Activated CD8-positive, alpha-beta T cell treated with anti-CD3 and anti-CD28 coated beads for 36 hours (primary cell): Measurements from ENCODE around the gene PROSER2. TPM values are rescaled to one million over a fixed set of nuclear protein-coding genes. Genes with fewer than 3 reads are reported as not detected.

Source experiments
- ATAC-seq: fragments of 200-7000 bp; cut with Tn5 transposase; one replicate; pipeline ENCODE4 v1.10.0; 2021; ENCODE audit warnings: mild to moderate bottlenecking, moderate library complexity
- CTCF ChIA-PET: fragments of 350-600 bp; sonication (Branson Sonifier 250); formaldehyde crosslinking; loops from one replicate; lab custom pipeline; 2021; ENCODE audit warnings: antibody characterized with exemption; lab: Charles Lee
- POLR2A ChIA-PET: fragments of 350-600 bp; sonication (Branson Sonifier 250); formaldehyde crosslinking; loops from one replicate; lab custom pipeline; 2021; ENCODE audit warnings: antibody characterized with exemption; lab: Charles Lee
- DNase-seq: peaks from one replicate; pipeline ENCODE4 v3.0.0-alpha.2; 2020
- H3K27ac Mint-ChIP-seq: one replicate; pipeline ENCODE4 v1.8.0; 2021; ENCODE audit warnings: mild to moderate bottlenecking, mixed read lengths
- H3K27me3 Mint-ChIP-seq: one replicate; pipeline ENCODE4 v1.8.0; 2021; ENCODE audit warnings: mixed read lengths
- H3K36me3 Mint-ChIP-seq: one replicate; pipeline ENCODE4 v1.8.0; 2021; ENCODE audit warnings: low read depth, mixed read lengths
- H3K4me1 Mint-ChIP-seq: one replicate; pipeline ENCODE4 v1.8.0; 2021; ENCODE audit warnings: low read depth, mixed read lengths
- H3K4me3 Mint-ChIP-seq: one replicate; pipeline ENCODE4 v1.8.0; 2021; ENCODE audit warnings: mild to moderate bottlenecking, moderate library complexity, mixed read lengths
- H3K9me3 Mint-ChIP-seq: one replicate; pipeline ENCODE4 v1.8.0; 2021; ENCODE audit warnings: mixed read lengths
- intact Hi-C: fragments of 100-400 bp; cut with micrococcal nuclease; formaldehyde crosslinking; loops from one replicate; pipeline ENCODE4 v1.10.0; 2022
- total RNA-seq, 2 experiments: library from RNA; stranded (reverse); gene quantifications; one replicate each; pipeline ENCODE4 v1.2.3, GENCODE V29; 2021
- TF ChIP-seq, protein P1 (sequence below): fragments of 200-600 bp; IDR thresholded peaks from one replicate; pipeline ENCODE4 v1.8.0; 2022; ENCODE audit warnings: antibody characterized with exemption, mild to moderate bottlenecking

PROSER2 gene
- total RNA-seq, 2 experiments from 2014 or later = 1.1 to 1.7 TPM

DNA sequence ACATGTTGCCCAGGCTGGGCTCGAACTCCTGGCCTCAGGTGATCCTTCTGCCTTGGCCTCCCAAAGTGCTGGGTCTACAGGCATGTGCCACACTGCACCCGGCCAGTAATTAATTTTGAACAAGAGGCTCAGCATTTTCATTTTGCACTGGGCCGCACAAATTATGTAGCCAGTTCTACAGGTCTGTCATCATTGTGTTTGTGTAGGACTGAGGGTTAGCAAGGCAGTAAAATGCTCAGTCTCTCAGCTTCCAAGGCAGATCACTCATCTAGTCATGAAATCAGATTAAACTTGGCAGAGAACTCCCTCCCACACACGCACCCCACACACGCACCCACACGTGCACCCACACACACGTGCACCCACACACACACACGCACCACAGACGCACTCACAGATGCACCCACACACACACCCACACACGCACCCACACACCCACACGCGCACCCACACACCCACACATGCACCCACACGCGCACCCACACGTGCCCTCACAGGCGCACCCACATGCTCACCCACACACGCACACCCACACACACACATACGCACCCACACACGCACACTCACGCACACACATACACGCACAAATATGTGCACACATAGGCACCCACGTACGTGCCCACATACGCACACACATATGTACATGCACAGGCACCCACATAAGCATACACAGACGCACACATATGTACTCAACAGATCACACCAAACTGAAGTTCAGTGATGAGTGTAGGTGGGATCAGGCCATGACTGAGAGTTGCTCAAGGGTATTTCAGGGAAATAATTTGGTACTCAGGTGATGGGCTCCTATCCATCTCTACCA, 27.8 kb upstream of the PROSER2 start:
- TF ChIP-seq, protein P1, sequence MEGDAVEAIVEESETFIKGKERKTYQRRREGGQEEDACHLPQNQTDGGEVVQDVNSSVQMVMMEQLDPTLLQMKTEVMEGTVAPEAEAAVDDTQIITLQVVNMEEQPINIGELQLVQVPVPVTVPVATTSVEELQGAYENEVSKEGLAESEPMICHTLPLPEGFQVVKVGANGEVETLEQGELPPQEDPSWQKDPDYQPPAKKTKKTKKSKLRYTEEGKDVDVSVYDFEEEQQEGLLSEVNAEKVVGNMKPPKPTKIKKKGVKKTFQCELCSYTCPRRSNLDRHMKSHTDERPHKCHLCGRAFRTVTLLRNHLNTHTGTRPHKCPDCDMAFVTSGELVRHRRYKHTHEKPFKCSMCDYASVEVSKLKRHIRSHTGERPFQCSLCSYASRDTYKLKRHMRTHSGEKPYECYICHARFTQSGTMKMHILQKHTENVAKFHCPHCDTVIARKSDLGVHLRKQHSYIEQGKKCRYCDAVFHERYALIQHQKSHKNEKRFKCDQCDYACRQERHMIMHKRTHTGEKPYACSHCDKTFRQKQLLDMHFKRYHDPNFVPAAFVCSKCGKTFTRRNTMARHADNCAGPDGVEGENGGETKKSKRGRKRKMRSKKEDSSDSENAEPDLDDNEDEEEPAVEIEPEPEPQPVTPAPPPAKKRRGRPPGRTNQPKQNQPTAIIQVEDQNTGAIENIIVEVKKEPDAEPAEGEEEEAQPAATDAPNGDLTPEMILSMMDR = no peak
- H3K4me1 Mint-ChIP-seq = no peaks in the 10 kb centered on the region
- intact Hi-C loops = no loop called here
- no peak overlapping the region for H3K27ac Mint-ChIP-seq
- ChIA-PET POLR2A (interaction anchor here (1.1 kb wide), 1 partner anchor 26 kb away, joined by 5 read pairs; no protein-coding TSS in a partner anchor), CTCF (interaction anchor here (8.2 kb wide), 1 partner anchor 13 kb away, joined by 40 read pairs; no protein-coding TSS in a partner anchor)
- ATAC-seq (no peak), DNase-seq (no peak)
- H3K4me3 Mint-ChIP-seq = no peak overlapping the region
- H3K27me3 Mint-ChIP-seq = peaks cover 3% of the 10 kb centered on the region
- H3K36me3 Mint-ChIP-seq = no peaks in the 10 kb centered on the region
- peaks cover 2% of the 10 kb centered on the region for H3K9me3 Mint-ChIP-seq

DNA sequence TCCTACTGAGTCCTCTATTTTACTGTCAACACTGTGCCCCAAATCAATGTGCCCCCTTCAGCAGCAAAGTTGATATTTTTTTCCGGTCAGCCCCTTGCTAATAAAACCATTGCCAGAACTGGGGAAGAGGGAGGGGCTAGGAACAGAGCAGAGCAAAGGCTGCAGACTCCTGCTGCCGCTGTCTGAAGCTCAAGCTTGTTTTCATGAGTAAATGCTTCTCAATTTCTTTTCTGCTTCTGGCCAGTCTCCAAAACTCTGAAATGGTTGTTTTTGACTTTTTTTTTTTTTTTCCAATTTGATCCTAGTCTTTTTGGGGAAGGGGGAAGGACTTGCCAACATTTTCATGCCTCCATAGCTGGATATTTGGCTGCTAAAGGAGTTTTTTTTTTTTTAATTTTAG, 26.7 kb upstream of the PROSER2 start:
- Mint-ChIP-seq H3K9me3 (peaks cover 2% of the 10 kb centered on the region), H3K36me3 (no peaks in the 10 kb centered on the region), H3K4me3 (no peak overlapping the region), H3K27ac (no peak overlapping the region), H3K27me3 (peaks cover 3% of the 10 kb centered on the region), H3K4me1 (no peaks in the 10 kb centered on the region)
- ChIA-PET CTCF (interaction anchor here (0.7 to 8.2 kb wide), 2 partner anchors 14 to 23 kb away, joined by 4 to 40 read pairs; no protein-coding TSS in a partner anchor), POLR2A (interaction anchor here (0.6 to 0.7 kb wide), 3 partner anchors 56 to 222 kb away, joined by 3 to 4 read pairs (median 3); no protein-coding TSS in a partner anchor)
- intact Hi-C loops = no loop called here
- ATAC-seq (no peak), DNase-seq (no peak)
- TF ChIP-seq, protein P1 = no peak

- Mint-ChIP-seq H3K9me3 (peaks cover 2% of the 10 kb centered on the region), H3K36me3 (no peaks in the 10 kb centered on the region), H3K4me3 (no peak overlapping the region), H3K4me1 (no peaks in the 10 kb centered on the region), H3K27ac (no peak overlapping the region), H3K27me3 (peaks cover 2% of the 10 kb centered on the region)
- POLR2A ChIA-PET = no interaction called here
- DNase-seq (no peak), ATAC-seq (no peak)
- TF ChIP-seq, protein P1 = no peak
- CTCF ChIA-PET = interaction anchor here (0.7 to 8.2 kb wide), 3 partner anchors 15 to 189 kb away, joined by 4 to 40 read pairs (median 7); no protein-coding TSS in a partner anchor
- intact Hi-C loops = no loop called here
Observed at GRCh38 chr10:11797281-11797680, 25.9 kb upstream of the PROSER2 start.

GRCh38 chr10:11797847-11798633, 25.1 kb upstream of the PROSER2 start:
- Mint-ChIP-seq H3K27ac (no peak overlapping the region), H3K4me3 (no peak overlapping the region), H3K36me3 (no peaks in the 10 kb centered on the region), H3K9me3 (peaks cover 2% of the 10 kb centered on the region), H3K27me3 (peaks cover 2% of the 10 kb centered on the region), H3K4me1 (no peaks in the 10 kb centered on the region)
- TF ChIP-seq, protein P1 = no peak
- POLR2A ChIA-PET = no interaction called here
- intact Hi-C loops = no loop called here
- CTCF ChIA-PET = interaction anchor here (2.1 to 8.2 kb wide), 2 partner anchors 16 to 189 kb away, joined by 7 to 40 read pairs; no protein-coding TSS in a partner anchor
- no peak for DNase-seq
- no peak for ATAC-seq
